CD4-positive, alpha-beta T cell treated with Interleukin-17A for 4 hours (primary cell): ENCODE data around the gene ZNF638.

Experiments
- DNase-seq: peaks from one replicate; pipeline ENCODE4 v3.0.0-alpha.2; 2020; ENCODE audit warnings: mixed read lengths

Gene ZNF638

GRCh38 chr2:71457923-71458322 lies 126.3 kb downstream of the ZNF638 start:
- no peak for DNase-seq

- DNase-seq: no peak
These were observed 127.0 kb downstream of the ZNF638 start for GRCh38 chr2:71458413-71459083.

GRCh38 chr2:71459084-71459431 lies 127.5 kb downstream of the ZNF638 start:
- DNase-seq: no peak

- no peak for DNase-seq
These were observed 128.5 kb downstream of the ZNF638 start for GRCh38 chr2:71460056-71460455.

- no peak for DNase-seq
These were observed 129.2 kb downstream of the ZNF638 start for GRCh38 chr2:71460595-71461303.

GRCh38 chr2:71461304-71461671 lies 129.7 kb downstream of the ZNF638 start:
- no peak for DNase-seq

GRCh38 chr2:71462056-71462605 lies 130.5 kb downstream of the ZNF638 start:
- no peak for DNase-seq

GRCh38 chr2:71462641-71463341 lies 131.2 kb downstream of the ZNF638 start:
- DNase-seq: no peak

GRCh38 chr2:71463342-71463654 lies 131.7 kb downstream of the ZNF638 start:
- DNase-seq: no peak

- no peak for DNase-seq
These were observed 132.8 kb downstream of the ZNF638 start for GRCh38 chr2:71464389-71464788.

- DNase-seq: no peak
These were observed 133.8 kb downstream of the ZNF638 start for GRCh38 chr2:71465356-71465755.

- DNase-seq: no peak
These were observed 134.3 kb downstream of the ZNF638 start for GRCh38 chr2:71465961-71466300.

GRCh38 chr2:71466301-71467179 lies 135.0 kb downstream of the ZNF638 start:
- DNase-seq: no peak

- DNase-seq: no peak
These were observed 135.7 kb downstream of the ZNF638 start for GRCh38 chr2:71467180-71467815.

- DNase-seq: no peak
These were observed 136.9 kb downstream of the ZNF638 start for GRCh38 chr2:71468279-71469015.

- DNase-seq: no peak
These were observed 138.1 kb downstream of the ZNF638 start for GRCh38 chr2:71469403-71470398.

GRCh38 chr2:71471276-71471675 lies 139.7 kb downstream of the ZNF638 start:
- no peak for DNase-seq

- DNase-seq: no peak
These were observed 140.4 kb downstream of the ZNF638 start for GRCh38 chr2:71472019-71472418.

- DNase-seq: no peak
These were observed 141.9 kb downstream of the ZNF638 start for GRCh38 chr2:71473346-71474031.
